Epithelial cell of esophagus (primary cell): Measurements from ENCODE around the gene APOL5.

Experiments
- DNase-seq: peaks from one replicate; pipeline ENCODE4 v3.0.0; 2010; ENCODE audit warnings: low read depth
- H3K4me3 ChIP-seq: 2 replicates; pipeline ENCODE4 v1.5.1; 2011; ENCODE audit warnings: mild to moderate bottlenecking, low read length, control low read depth
- CTCF ChIP-seq: IDR thresholded peaks from 2 replicates; pipeline ENCODE4 v1.5.1; 2011; ENCODE audit warnings: low read depth, mild to moderate bottlenecking, low read length, control low read depth, inconsistent platforms; ENCODE audit not compliant: insufficient read depth; ENCODE audit errors: missing control alignments

APOL5 gene

GRCh38 chr22:35739931-35740380 lies 22.3 kb downstream of the APOL5 start:
- no peak for TF ChIP-seq CTCF
- no peak for DNase-seq
- H3K4me3 ChIP-seq, result no peak overlapping the region

GRCh38 chr22:35740616-35741015 lies 22.9 kb downstream of the APOL5 start:
- H3K4me3 ChIP-seq, result no peak overlapping the region
- no peak for DNase-seq
- no peak for TF ChIP-seq CTCF

- no peak overlapping the region for H3K4me3 ChIP-seq
- DNase-seq, result peak; percentile 69
- TF ChIP-seq CTCF, result no peak
Measured at GRCh38 chr22:35742342-35743100, 24.8 kb downstream of the APOL5 start.

GRCh38 chr22:35743326-35743860 lies 25.7 kb downstream of the APOL5 start:
- no peak overlapping the region for H3K4me3 ChIP-seq
- no peak for TF ChIP-seq CTCF
- no peak for DNase-seq

- no peak for TF ChIP-seq CTCF
- DNase-seq, result no peak
- H3K4me3 ChIP-seq, result no peak overlapping the region
Measured at GRCh38 chr22:35746248-35746647, 28.6 kb downstream of the APOL5 start.

- DNase-seq, result no peak
- no peak for TF ChIP-seq CTCF
- no peak overlapping the region for H3K4me3 ChIP-seq
Measured at GRCh38 chr22:35746946-35747703, 29.5 kb downstream of the APOL5 start.
